ENCODE results near the gene FBXW9. TPM values are rescaled to one million over a fixed set of nuclear protein-coding genes. Genes with fewer than 3 reads are reported as not detected.

Gene FBXW9
- total and polyA plus RNA-seq, 2 experiments from 2014 or later, result 6.6 to 19.4 TPM

GRCh38 chr19:12731337-12731736, 34.9 kb upstream of the FBXW9 start (continued):
- TF ChIP-seq REST (IDR thresholded peaks at IDR 0.05; ENCODE audit: unreplicated experiment) (no peak), ZNF331 (CRISPR knock-in tag; IDR thresholded peaks at IDR 0.05; ENCODE audit: low read depth) (no peak), ZNF114 (CRISPR knock-in tag; IDR thresholded peaks at IDR 0.05) (no peak), ETS1 (IDR thresholded peaks at IDR 0.05) (no peak)

GRCh38 chr19:12730064-12730463, 33.6 kb upstream of the FBXW9 start:
- H3K27me3 Mint-ChIP-seq (ENCODE audit: insufficient read depth, low read depth, poor library complexity), result peaks cover 3% of the 10 kb centered on the region

GRCh38 chr19:12727745-12728433, 31.5 kb upstream of the FBXW9 start:
- Histone ChIP-seq H3K4me1 (ENCODE audit: insufficient read depth) (peaks cover 3% of the 10 kb centered on the region; the same call in 1 of the 2 replicates), H3K9me2 (ENCODE audit: insufficient read depth) (no peaks in the 10 kb centered on the region), H3K79me2 (replicated peaks; ENCODE audit: insufficient read depth) (peaks cover 38% of the 10 kb centered on the region), H3F3A (replicated peaks; ENCODE audit: low read depth) (peaks cover 34% of the 10 kb centered on the region), H3K36me3 (ENCODE audit: insufficient read depth) (no peaks in the 10 kb centered on the region), H3K4me2 (no peak overlapping the region), H3K27ac (ENCODE audit: low read depth) (no peak overlapping the region), H3K4me3 (no peak overlapping the region), H2AFZ (no peak overlapping the region), H4K20me1 (replicated peaks; ENCODE audit: insufficient read depth) (peaks cover 23% of the 10 kb centered on the region), H3K27me3 (ENCODE audit: insufficient read depth) (no peaks in the 10 kb centered on the region)
- H3K36me3 Mint-ChIP-seq (ENCODE audit: low read depth), result peaks cover 35% of the 10 kb centered on the region
- H3K27ac Mint-ChIP-seq, result no peak overlapping the region
- DNase-seq (ENCODE audit: low spot score) (no peak), ATAC-seq (no peak)
- peaks cover 15% of the 10 kb centered on the region for H3K27me3 Mint-ChIP-seq (ENCODE audit: insufficient read depth, low read depth, poor library complexity)
- no peak overlapping the region for H3K4me3 Mint-ChIP-seq
- H3K9me3 Mint-ChIP-seq, result no peaks in the 10 kb centered on the region; the same call in 2 of the 3 replicates
- peaks cover 14% of the 10 kb centered on the region for H3K4me1 Mint-ChIP-seq
- TF ChIP-seq JUNB (IDR thresholded peaks at IDR 0.05; ENCODE audit: unreplicated experiment) (no peak), STAT1 (IDR thresholded peaks at IDR 0.05; ENCODE audit: unreplicated experiment) (no peak), ZNF462 (CRISPR knock-in tag; IDR thresholded peaks at IDR 0.05) (no peak)

More at GRCh38 chr19:12730064-12730463, 33.6 kb upstream of the FBXW9 start:
- Mint-ChIP-seq H3K27ac (no peak overlapping the region), H3K36me3 (ENCODE audit: low read depth) (peaks cover 35% of the 10 kb centered on the region), H3K4me1 (peaks cover 20% of the 10 kb centered on the region), H3K4me3 (no peak overlapping the region; the same call in 2 of the 3 replicates), H3K9me3 (no peaks in the 10 kb centered on the region; the same call in 2 of the 3 replicates)
- Histone ChIP-seq H3K27ac (ENCODE audit: low read depth) (no peak overlapping the region), H2AFZ (no peak overlapping the region), H3K9me2 (ENCODE audit: insufficient read depth) (no peaks in the 10 kb centered on the region), H3K36me3 (ENCODE audit: insufficient read depth) (no peaks in the 10 kb centered on the region), H3K4me3 (no peak overlapping the region), H3K4me2 (no peak overlapping the region), H3F3A (replicated peaks; ENCODE audit: low read depth) (peaks cover 34% of the 10 kb centered on the region), H3K4me1 (ENCODE audit: insufficient read depth) (peaks cover 7% of the 10 kb centered on the region; the same call in 1 of the 2 replicates), H4K20me1 (replicated peaks; ENCODE audit: insufficient read depth) (peaks cover 32% of the 10 kb centered on the region), H3K27me3 (ENCODE audit: insufficient read depth) (no peaks in the 10 kb centered on the region), H3K79me2 (replicated peaks; ENCODE audit: insufficient read depth) (peaks cover 36% of the 10 kb centered on the region)
- DNase-seq (ENCODE audit: low spot score) (no peak), ATAC-seq (no peak)
- TF ChIP-seq NANOG (IDR thresholded peaks at IDR 0.05; ENCODE audit: borderline replicate concordance), result no peak
- no peak for TF ChIP-seq EZH2 (IDR thresholded peaks at IDR 0.05; ENCODE audit: low read depth, unreplicated experiment)
- TF ChIP-seq ZNF114 (CRISPR knock-in tag; IDR thresholded peaks at IDR 0.05), result no peak
- TF ChIP-seq EZH2phosphoT487 (IDR thresholded peaks at IDR 0.05; ENCODE audit: unreplicated experiment), result no peak
- TF ChIP-seq ZNF331 (CRISPR knock-in tag; IDR thresholded peaks at IDR 0.05; ENCODE audit: low read depth), result no peak
